Measurements from ENCODE around the gene MTHFSD.

DNA sequence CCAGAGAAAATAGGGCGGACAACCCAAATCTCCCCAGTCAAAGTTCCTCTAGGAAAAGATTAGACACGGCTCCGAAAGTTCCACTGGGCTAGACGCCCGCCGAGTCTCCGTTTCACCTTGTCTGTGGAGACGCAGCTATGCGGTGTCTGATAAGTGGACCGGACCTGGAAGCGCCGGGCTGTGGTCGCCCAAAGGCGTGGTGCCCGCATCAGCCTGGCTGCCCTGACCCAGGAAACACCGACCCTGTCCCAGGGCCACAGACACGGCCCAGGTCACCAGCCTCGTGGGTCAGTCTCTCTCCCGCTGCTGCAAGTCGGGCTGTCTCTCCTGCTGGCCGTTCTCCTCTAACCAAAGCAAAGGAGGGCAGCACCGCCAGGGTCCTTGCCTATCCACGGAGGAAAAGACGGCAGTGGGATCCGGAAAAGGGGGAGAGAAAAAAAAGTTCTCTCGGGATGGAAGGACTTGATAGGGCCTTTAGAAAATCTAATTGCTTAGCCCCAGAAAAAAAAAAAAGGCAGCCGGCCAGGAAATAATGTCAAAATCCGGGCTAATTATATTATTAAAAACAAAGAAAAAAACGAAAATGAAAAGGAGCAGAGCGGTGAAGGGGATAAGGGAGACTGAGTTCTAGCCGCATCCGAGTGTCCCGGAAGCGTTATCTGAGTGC lies 58.6 kb downstream of the MTHFSD start:
- no peak for TF ChIP-seq TCF12 (IDR thresholded peaks at IDR 0.05; ENCODE audit: low read depth)
- TF ChIP-seq, protein P1, sequence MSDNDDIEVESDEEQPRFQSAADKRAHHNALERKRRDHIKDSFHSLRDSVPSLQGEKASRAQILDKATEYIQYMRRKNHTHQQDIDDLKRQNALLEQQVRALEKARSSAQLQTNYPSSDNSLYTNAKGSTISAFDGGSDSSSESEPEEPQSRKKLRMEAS (IDR thresholded peaks at IDR 0.05) = no peak
- no peak for TF ChIP-seq FOXM1 (IDR thresholded peaks at IDR 0.05; ENCODE audit: borderline replicate concordance, low read depth)
- no peak for TF ChIP-seq EP300 (IDR thresholded peaks at IDR 0.05; ENCODE audit: borderline replicate concordance)
- TF ChIP-seq, protein P2, sequence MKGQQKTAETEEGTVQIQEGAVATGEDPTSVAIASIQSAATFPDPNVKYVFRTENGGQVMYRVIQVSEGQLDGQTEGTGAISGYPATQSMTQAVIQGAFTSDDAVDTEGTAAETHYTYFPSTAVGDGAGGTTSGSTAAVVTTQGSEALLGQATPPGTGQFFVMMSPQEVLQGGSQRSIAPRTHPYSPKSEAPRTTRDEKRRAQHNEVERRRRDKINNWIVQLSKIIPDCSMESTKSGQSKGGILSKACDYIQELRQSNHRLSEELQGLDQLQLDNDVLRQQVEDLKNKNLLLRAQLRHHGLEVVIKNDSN (IDR thresholded peaks at IDR 0.05) = no peak
- no peak for TF ChIP-seq YY1 (IDR thresholded peaks at IDR 0.05; ENCODE audit: low read depth)
- no peak for TF ChIP-seq NFIC (IDR thresholded peaks at IDR 0.05)
- TF ChIP-seq, protein P3, sequence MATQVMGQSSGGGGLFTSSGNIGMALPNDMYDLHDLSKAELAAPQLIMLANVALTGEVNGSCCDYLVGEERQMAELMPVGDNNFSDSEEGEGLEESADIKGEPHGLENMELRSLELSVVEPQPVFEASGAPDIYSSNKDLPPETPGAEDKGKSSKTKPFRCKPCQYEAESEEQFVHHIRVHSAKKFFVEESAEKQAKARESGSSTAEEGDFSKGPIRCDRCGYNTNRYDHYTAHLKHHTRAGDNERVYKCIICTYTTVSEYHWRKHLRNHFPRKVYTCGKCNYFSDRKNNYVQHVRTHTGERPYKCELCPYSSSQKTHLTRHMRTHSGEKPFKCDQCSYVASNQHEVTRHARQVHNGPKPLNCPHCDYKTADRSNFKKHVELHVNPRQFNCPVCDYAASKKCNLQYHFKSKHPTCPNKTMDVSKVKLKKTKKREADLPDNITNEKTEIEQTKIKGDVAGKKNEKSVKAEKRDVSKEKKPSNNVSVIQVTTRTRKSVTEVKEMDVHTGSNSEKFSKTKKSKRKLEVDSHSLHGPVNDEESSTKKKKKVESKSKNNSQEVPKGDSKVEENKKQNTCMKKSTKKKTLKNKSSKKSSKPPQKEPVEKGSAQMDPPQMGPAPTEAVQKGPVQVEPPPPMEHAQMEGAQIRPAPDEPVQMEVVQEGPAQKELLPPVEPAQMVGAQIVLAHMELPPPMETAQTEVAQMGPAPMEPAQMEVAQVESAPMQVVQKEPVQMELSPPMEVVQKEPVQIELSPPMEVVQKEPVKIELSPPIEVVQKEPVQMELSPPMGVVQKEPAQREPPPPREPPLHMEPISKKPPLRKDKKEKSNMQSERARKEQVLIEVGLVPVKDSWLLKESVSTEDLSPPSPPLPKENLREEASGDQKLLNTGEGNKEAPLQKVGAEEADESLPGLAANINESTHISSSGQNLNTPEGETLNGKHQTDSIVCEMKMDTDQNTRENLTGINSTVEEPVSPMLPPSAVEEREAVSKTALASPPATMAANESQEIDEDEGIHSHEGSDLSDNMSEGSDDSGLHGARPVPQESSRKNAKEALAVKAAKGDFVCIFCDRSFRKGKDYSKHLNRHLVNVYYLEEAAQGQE (IDR thresholded peaks at IDR 0.05; ENCODE audit: low read depth) = no peak
- TF ChIP-seq EGR1 (IDR thresholded peaks at IDR 0.05) = no peak
- no peak for TF ChIP-seq RAD21 (IDR thresholded peaks at IDR 0.05; ENCODE audit: low read depth)

All from Ishikawa (cell line).